Effector memory CD4-positive, alpha-beta T cell (primary cell): Measurements from ENCODE around the gene ATXN7L1.

Source experiments
- DNase-seq, 3 donors: peaks; one replicate each; pipeline ENCODE4 v3.0.0-alpha.2; 2020
- H3K27ac ChIP-seq: 2 replicates; pipeline ENCODE4 v1.7.0; 2013; ENCODE audit warnings: mild to moderate bottlenecking, low read length, moderate library complexity; ENCODE audit not compliant: insufficient read depth, poor library complexity, severe bottlenecking
- H3K27me3 ChIP-seq: replicated peaks from 2 replicates; pipeline ENCODE4 v1.7.0; 2013; ENCODE audit warnings: mild to moderate bottlenecking, low read length; ENCODE audit not compliant: insufficient read depth, control insufficient read depth, poor library complexity, severe bottlenecking
- H3K36me3 ChIP-seq: 2 replicates; pipeline ENCODE4 v1.7.0; 2013; ENCODE audit warnings: mild to moderate bottlenecking, low read length, moderate library complexity; ENCODE audit not compliant: control insufficient read depth, insufficient read depth
- H3K4me1 ChIP-seq: 2 replicates; pipeline ENCODE4 v1.7.0; 2013; ENCODE audit warnings: low read length, mild to moderate bottlenecking; ENCODE audit not compliant: control insufficient read depth, insufficient read depth, poor library complexity, severe bottlenecking
- H3K4me3 ChIP-seq: 2 replicates; pipeline ENCODE4 v1.7.0; 2013; ENCODE audit warnings: low read length, low read depth, mild to moderate bottlenecking; ENCODE audit not compliant: insufficient read depth, poor library complexity, severe bottlenecking
- H3K9me3 ChIP-seq: 2 replicates; pipeline ENCODE4 v1.7.0; 2013; ENCODE audit warnings: mild to moderate bottlenecking, low read length, moderate library complexity; ENCODE audit not compliant: control insufficient read depth

The ATXN7L1 gene

DNA sequence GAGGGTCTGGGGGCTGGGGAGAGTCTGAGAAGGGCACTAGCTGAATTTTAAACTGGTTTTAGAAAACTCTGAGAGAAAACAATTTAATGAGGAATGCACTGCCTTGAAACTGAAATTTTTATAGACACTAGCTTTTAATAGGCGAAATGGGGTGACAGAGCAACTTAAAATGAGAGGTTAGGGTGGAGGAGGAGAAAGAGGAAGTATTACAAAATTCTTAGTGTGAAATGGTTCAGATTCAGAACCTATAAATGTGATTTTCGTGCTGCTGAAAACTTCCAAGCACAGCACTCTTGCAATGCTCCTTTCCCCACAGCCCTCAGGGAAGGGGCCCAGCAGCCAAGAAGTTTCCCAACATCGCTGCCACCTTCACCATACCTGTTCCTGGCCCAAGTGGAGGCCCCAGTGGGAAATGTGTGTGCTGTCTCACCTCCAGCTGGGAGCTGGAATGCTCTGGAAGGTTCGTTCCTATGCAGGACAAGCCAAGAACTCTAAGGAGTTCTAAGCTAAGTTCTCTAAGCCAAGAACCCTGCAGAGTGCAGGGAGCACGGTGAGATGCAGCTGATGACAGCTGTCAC is 60.0 kb downstream of the ATXN7L1 start:
- no peaks in the 10 kb centered on the region for H3K36me3 ChIP-seq
- no peaks in the 10 kb centered on the region for H3K4me1 ChIP-seq
- no peaks in the 10 kb centered on the region for H3K27me3 ChIP-seq
- no peaks in the 10 kb centered on the region for H3K9me3 ChIP-seq
- DNase-seq: no peak
- no peak overlapping the region for H3K4me3 ChIP-seq
- no peak overlapping the region for H3K27ac ChIP-seq

DNA sequence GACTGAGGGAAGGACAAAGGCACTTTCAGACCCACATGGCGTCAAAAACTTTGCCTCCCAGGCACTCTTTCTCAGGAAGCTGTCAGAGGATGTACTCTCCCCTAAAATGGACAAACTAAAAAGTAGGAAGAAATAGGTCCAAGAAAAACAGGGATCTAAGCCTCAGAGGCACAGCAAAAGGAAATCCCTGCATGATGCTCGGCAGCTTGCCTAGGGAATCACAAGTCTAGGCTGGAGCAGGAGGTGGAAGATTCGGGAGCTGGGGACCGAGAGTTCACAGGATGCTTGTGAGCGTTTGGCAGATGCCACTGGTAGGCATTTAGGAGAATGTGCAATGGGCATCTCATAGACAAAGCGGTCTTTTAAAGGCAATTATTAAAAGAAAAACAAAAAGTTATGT is 60.8 kb downstream of the ATXN7L1 start:
- Histone ChIP-seq H3K27me3 (no peaks in the 10 kb centered on the region), H3K4me1 (no peaks in the 10 kb centered on the region), H3K36me3 (no peaks in the 10 kb centered on the region), H3K4me3 (no peak overlapping the region), H3K9me3 (no peaks in the 10 kb centered on the region), H3K27ac (no peak overlapping the region)
- DNase-seq: no peak

DNA sequence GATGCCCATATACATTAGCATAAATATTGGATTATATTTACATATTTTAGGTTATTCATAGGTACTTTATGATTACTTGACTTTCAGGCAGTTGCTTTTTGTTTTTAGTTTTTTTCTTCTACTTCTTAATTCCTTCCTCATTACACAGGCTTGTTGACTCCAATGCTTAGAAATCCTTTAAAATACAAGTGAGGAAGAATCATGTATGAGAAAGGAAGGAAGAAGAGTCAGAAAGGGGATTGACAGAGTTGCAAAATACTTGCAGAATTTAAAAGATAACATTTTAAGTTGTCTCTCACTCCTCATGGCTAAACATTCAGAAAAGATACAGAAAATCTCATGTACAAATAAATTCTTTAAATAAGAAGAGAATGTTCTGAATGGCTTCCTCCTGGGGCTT is 61.9 kb downstream of the ATXN7L1 start:
- H3K4me1 ChIP-seq: peaks cover 1% of the 10 kb centered on the region
- no peak overlapping the region for H3K4me3 ChIP-seq
- H3K27me3 ChIP-seq: no peaks in the 10 kb centered on the region
- no peaks in the 10 kb centered on the region for H3K36me3 ChIP-seq
- no peak for DNase-seq
- no peaks in the 10 kb centered on the region for H3K9me3 ChIP-seq
- H3K27ac ChIP-seq: no peak overlapping the region

GRCh38 chr7:105811189-105811847 is 65.1 kb downstream of the ATXN7L1 start:
- no peak for DNase-seq
- H3K4me1 ChIP-seq: peaks cover 30% of the 10 kb centered on the region
- H3K27me3 ChIP-seq: no peaks in the 10 kb centered on the region
- no peaks in the 10 kb centered on the region for H3K36me3 ChIP-seq
- no peaks in the 10 kb centered on the region for H3K9me3 ChIP-seq
- H3K27ac ChIP-seq: no peak overlapping the region
- no peak overlapping the region for H3K4me3 ChIP-seq

DNA sequence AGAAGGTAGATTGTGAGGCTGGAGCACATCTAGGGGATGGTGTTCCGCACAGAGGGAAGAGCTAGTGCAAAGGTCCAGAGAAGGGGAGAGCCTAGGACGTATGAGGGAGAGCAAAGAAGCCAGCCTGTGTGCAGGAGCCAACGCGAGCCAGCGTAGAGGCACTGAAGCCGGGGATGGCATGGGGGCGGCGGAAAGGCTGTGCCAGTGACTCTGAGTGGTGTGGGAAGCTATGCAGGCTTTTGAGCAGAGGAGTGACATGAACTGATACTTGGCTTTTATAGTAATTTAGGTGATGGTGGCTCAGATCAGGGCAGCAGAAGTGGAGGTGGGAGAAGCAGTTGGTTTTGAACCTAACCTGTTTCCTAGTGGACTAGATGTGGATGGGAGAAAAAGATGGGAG is 65.8 kb downstream of the ATXN7L1 start:
- no peaks in the 10 kb centered on the region for H3K27me3 ChIP-seq
- H3K4me1 ChIP-seq: peaks cover 32% of the 10 kb centered on the region
- no peak overlapping the region for H3K4me3 ChIP-seq
- H3K9me3 ChIP-seq: no peaks in the 10 kb centered on the region
- H3K27ac ChIP-seq: no peak overlapping the region
- H3K36me3 ChIP-seq: no peaks in the 10 kb centered on the region
- DNase-seq: no peak

- peak; percentile 30 to 44 (median 41) for DNase-seq
- Histone ChIP-seq H3K4me3 (no peak overlapping the region), H3K9me3 (no peaks in the 10 kb centered on the region), H3K27ac (peak overlapping the region; percentile 62), H3K36me3 (no peaks in the 10 kb centered on the region), H3K4me1 (peaks cover 32% of the 10 kb centered on the region), H3K27me3 (no peaks in the 10 kb centered on the region)
These were observed 67.5 kb downstream of the ATXN7L1 start for GRCh38 chr7:105808703-105809590.

- no peak overlapping the region for H3K4me3 ChIP-seq
- H3K9me3 ChIP-seq: no peaks in the 10 kb centered on the region
- DNase-seq: no peak
- no peaks in the 10 kb centered on the region for H3K27me3 ChIP-seq
- peaks cover 32% of the 10 kb centered on the region for H3K4me1 ChIP-seq
- no peaks in the 10 kb centered on the region for H3K36me3 ChIP-seq
- peak overlapping the region; percentile 31 for H3K27ac ChIP-seq
These were observed 68.2 kb downstream of the ATXN7L1 start for GRCh38 chr7:105808209-105808608.

GRCh38 chr7:105807448-105807762 is 69.0 kb downstream of the ATXN7L1 start:
- Histone ChIP-seq H3K9me3 (no peaks in the 10 kb centered on the region), H3K36me3 (no peaks in the 10 kb centered on the region), H3K4me1 (peaks cover 32% of the 10 kb centered on the region), H3K4me3 (no peak overlapping the region), H3K27me3 (no peaks in the 10 kb centered on the region), H3K27ac (no peak overlapping the region)
- no peak for DNase-seq

DNA sequence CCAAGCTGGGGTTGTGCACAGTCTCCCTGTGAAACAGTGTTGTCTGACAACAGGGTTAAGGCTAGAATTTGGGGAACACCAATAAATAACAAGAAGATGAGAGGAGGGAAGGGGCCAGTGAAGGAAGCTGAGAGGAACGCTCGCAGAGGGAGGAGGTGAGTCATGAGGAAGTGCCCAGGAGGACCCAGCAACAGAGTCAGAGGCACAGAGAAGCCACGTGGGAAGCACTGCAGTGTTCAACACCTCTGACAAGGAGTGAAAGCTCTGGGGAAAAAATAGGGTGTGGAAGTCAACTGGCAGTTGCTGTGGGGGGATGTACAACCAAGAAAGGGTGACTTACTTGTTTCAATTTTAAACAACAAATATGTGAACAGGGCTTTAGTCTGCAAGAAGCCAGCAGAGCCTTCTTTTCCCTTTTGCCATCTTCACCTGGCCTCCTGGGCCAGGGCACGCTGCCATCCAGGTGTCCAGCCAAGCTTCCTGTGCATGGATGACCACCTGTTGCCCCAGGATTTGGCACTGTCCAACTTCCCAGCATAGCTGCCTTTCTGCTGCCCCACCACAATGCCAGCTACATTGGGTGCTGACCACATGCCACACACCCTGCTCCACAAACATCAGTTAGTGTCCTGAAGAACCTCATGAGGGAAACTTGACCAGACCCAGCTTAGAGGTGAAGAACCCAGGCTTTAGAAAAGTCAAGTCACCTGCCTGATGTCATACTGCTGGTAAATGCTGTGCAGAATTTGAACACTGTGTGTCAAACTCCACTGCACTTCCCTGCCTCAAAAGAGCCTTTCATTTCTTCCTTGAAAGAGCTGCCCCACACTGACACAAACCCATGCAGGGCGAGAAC is 69.6 kb downstream of the ATXN7L1 start:
- no peaks in the 10 kb centered on the region for H3K9me3 ChIP-seq
- no peaks in the 10 kb centered on the region for H3K36me3 ChIP-seq
- DNase-seq: peak; percentile 6 to 19 (median 10)
- H3K4me3 ChIP-seq: no peak overlapping the region
- no peak overlapping the region for H3K27ac ChIP-seq
- peaks cover 32% of the 10 kb centered on the region for H3K4me1 ChIP-seq
- H3K27me3 ChIP-seq: no peaks in the 10 kb centered on the region
